Mucosa of rectum (tissue), 2 donors: ENCODE results near the gene ZNF71.
"Not testable (repeated sequence)": the region's sequence is repeated elsewhere in the genome, so short reads cannot be mapped to it uniquely, and the experiment has no call there.

Source experiments
- H3K27ac ChIP-seq, 2 donors: one replicate each; pipeline ENCODE4 v1.7.0; 2013; ENCODE audit warnings: inconsistent platforms in 2 of 2, low read depth in 2 of 2, low read length in 2 of 2
- H3K27me3 ChIP-seq, 2 donors: one replicate each; pipeline ENCODE4 v1.7.0; 2013; ENCODE audit warnings: low read length in 2 of 2; ENCODE audit not compliant: control insufficient read depth in 2 of 2, insufficient read depth in 2 of 2
- H3K36me3 ChIP-seq, 2 donors: one replicate each; pipeline ENCODE4 v1.7.0; 2013; ENCODE audit warnings: low read length in 2 of 2; ENCODE audit not compliant: control insufficient read depth in 2 of 2, insufficient read depth in 2 of 2
- H3K4me1 ChIP-seq, 2 donors: one replicate each; pipeline ENCODE4 v1.7.0; 2013; ENCODE audit warnings: low read length in 2 of 2, mild to moderate bottlenecking in 1 of 2; ENCODE audit not compliant: control insufficient read depth in 2 of 2, insufficient read depth in 2 of 2
- H3K4me3 ChIP-seq, 2 donors: one replicate each; pipeline ENCODE4 v1.7.0; 2013; ENCODE audit warnings: low read length in 2 of 2
- H3K9ac ChIP-seq, 2 donors: one replicate each; pipeline ENCODE4 v1.7.0; 2013; ENCODE audit warnings: low read length in 2 of 2, low read depth in 1 of 2, mild to moderate bottlenecking in 1 of 2
- H3K9me3 ChIP-seq, 2 donors: one replicate each; pipeline ENCODE4 v1.7.0; 2013; ENCODE audit warnings: low read length in 2 of 2; ENCODE audit not compliant: control insufficient read depth in 2 of 2
- donor health status: healthy.
- donor health status: Normal muscosa, but diverticular disease.

The ZNF71 gene

DNA sequence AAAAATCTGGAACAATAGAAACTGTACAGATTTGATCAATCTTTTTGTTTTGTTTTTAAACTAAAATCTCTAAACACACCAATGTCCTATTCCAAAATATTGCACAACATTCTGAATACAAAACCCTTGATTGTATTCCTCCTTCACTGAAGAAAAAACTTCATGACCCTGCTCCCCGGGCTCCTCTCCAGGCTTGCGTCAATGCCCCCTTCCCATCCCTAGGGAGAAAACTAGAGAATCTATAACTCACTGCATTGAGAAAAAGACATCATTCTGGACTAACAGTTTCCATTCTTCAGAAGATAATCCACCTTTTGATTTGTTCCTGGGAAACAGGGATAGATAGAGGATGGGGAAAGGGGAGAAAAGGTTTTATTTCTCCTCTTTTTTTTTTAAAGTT lies 77.5 kb downstream of the ZNF71 start:
- not testable (repeated sequence) for H3K27me3 ChIP-seq, H3K4me3 ChIP-seq, H3K36me3 ChIP-seq, H3K4me1 ChIP-seq, H3K27ac ChIP-seq, H3K9ac ChIP-seq, H3K9me3 ChIP-seq
